ENCODE measurements around the gene CTAGE4. TPM values are rescaled to one million over a fixed set of nuclear protein-coding genes. Genes with fewer than 3 reads are reported as not detected.
"Not testable (repeated sequence)": the region's sequence is repeated elsewhere in the genome, so short reads cannot be mapped to it uniquely, and the experiment has no call there.

Gene CTAGE4
- 1 to 10 TPM; 4.4 to 8.2 TPM for total RNA-seq
- polyA plus RNA-seq, result 1 to 10 TPM in 1 of 2 donors, under 1 TPM in 1; 0.16 to 4.3 TPM
- long read RNA-seq, donor 1, partial matches to known transcripts, result 0 of 2 reads
- long read RNA-seq, donor 1, other reads (novel, unspliced or antisense), result 0 of 2 reads
- long read RNA-seq, donor 2, result 0 reads
- long read RNA-seq, donor 3, result 0 reads
- long read RNA-seq, donor 4, result 0 reads
- long read RNA-seq, donor 5, partial matches to known transcripts, result 0 of 3 reads
- long read RNA-seq, donor 5, other reads (novel, unspliced or antisense), result 0 of 3 reads

- H3K9me3 ChIP-seq (ENCODE audit: control insufficient read depth in 4 of 4, insufficient read depth in 3 of 4, low read length in 3 of 4); ATAC-seq (ENCODE audit: insufficient read depth, low FRiP score); H3K27ac ChIP-seq (ENCODE audit: low read depth in 1 of 2, low read length in 1 of 2); H3K36me3 ChIP-seq (ENCODE audit: control insufficient read depth in 4 of 4, insufficient read depth in 4 of 4, low read length in 4 of 4); DNase-seq; H3K4me3 ChIP-seq; H3K27me3 ChIP-seq (ENCODE audit: control insufficient read depth in 3 of 3, insufficient read depth in 3 of 3, low read length in 2 of 3); H3K4me1 ChIP-seq (ENCODE audit: control insufficient read depth in 5 of 5, insufficient read depth in 5 of 5, low read length in 5 of 5); H3K9ac ChIP-seq (ENCODE audit: insufficient read depth in 1 of 2, low read length in 2 of 2): not testable (repeated sequence)
- no CpG with 5 or more reads among the region's 19 CpGs for WGBS, 2 donors
These were observed at the start of gene CTAGE4 for GRCh38 chr7:144183166-144183565. CTAGE4 (plus strand) TSS chr7:144183466; CDS start chr7:144183504, 38 bp downstream.

GRCh38 chr7:144134116-144134515 is 49.1 kb upstream of the CTAGE4 start:
- Histone ChIP-seq H3K27ac (ENCODE audit: low read depth in 1 of 2, low read length in 1 of 2) (no peak overlapping the region), H3K27me3 (ENCODE audit: control insufficient read depth in 3 of 3, insufficient read depth in 3 of 3, low read length in 2 of 3) (peaks cover 0 to 7% (median 0%) of the 10 kb centered on the region in 3 donors), H3K9ac (ENCODE audit: insufficient read depth in 1 of 2, low read length in 2 of 2) (no peak overlapping the region), H3K36me3 (ENCODE audit: control insufficient read depth in 4 of 4, insufficient read depth in 4 of 4, low read length in 4 of 4) (no peaks in the 10 kb centered on the region), H3K9me3 (ENCODE audit: control insufficient read depth in 4 of 4, insufficient read depth in 3 of 4, low read length in 3 of 4) (no peaks in the 10 kb centered on the region), H3K4me1 (ENCODE audit: control insufficient read depth in 5 of 5, insufficient read depth in 5 of 5, low read length in 5 of 5) (no peaks in the 10 kb centered on the region), H3K4me3 (no peak overlapping the region)
- no peak for ATAC-seq (ENCODE audit: insufficient read depth, low FRiP score)
- 75 to 88% methylated on average over 1 of the region's 1 CpG for WGBS, 2 donors
- TF ChIP-seq CTCF (IDR thresholded peaks at IDR 0.05; ENCODE audit: control extremely low read depth, extremely low read depth), result no peak
- DNase-seq, result no peak

GRCh38 chr7:144137501-144137900 is 45.8 kb upstream of the CTAGE4 start:
- no peaks in the 10 kb centered on the region for H3K9me3 ChIP-seq (ENCODE audit: control insufficient read depth in 4 of 4, insufficient read depth in 3 of 4, low read length in 3 of 4)

GRCh38 chr7:144142187-144142586 is 41.1 kb upstream of the CTAGE4 start:
- Histone ChIP-seq H3K27ac (ENCODE audit: low read depth in 1 of 2, low read length in 1 of 2) (no peak overlapping the region), H3K4me3 (no peak overlapping the region), H3K9me3 (ENCODE audit: control insufficient read depth in 4 of 4, insufficient read depth in 3 of 4, low read length in 3 of 4) (peaks cover 0 to 8% (median 0%) of the 10 kb centered on the region in 4 donors), H3K9ac (ENCODE audit: insufficient read depth in 1 of 2, low read length in 2 of 2) (no peak overlapping the region), H3K27me3 (ENCODE audit: control insufficient read depth in 3 of 3, insufficient read depth in 3 of 3, low read length in 2 of 3) (no peaks in the 10 kb centered on the region), H3K4me1 (ENCODE audit: control insufficient read depth in 5 of 5, insufficient read depth in 5 of 5, low read length in 5 of 5) (no peaks in the 10 kb centered on the region), H3K36me3 (ENCODE audit: control insufficient read depth in 4 of 4, insufficient read depth in 4 of 4, low read length in 4 of 4) (no peaks in the 10 kb centered on the region)
- TF ChIP-seq CTCF (IDR thresholded peaks at IDR 0.05; ENCODE audit: control extremely low read depth, extremely low read depth), result no peak
- no peak for DNase-seq
- WGBS, 2 donors, result 83 to 89% methylated on average over 3 of the region's 3 CpGs
- no peak for ATAC-seq (ENCODE audit: insufficient read depth, low FRiP score)

More at GRCh38 chr7:144137501-144137900, 45.8 kb upstream of the CTAGE4 start:
- H3K4me1 ChIP-seq (ENCODE audit: control insufficient read depth in 5 of 5, insufficient read depth in 5 of 5, low read length in 5 of 5), result no peaks in the 10 kb centered on the region
- DNase-seq, result no peak
- H3K4me3 ChIP-seq, result no peak overlapping the region
- H3K27me3 ChIP-seq (ENCODE audit: control insufficient read depth in 3 of 3, insufficient read depth in 3 of 3, low read length in 2 of 3), result peaks cover 0 to 3% (median 0%) of the 10 kb centered on the region in 3 donors
- H3K27ac ChIP-seq (ENCODE audit: low read depth in 1 of 2, low read length in 1 of 2), result no peak overlapping the region
- WGBS, 2 donors, result 72 to 75% methylated on average over 1 of the region's 1 CpG
- no peak for TF ChIP-seq CTCF (IDR thresholded peaks at IDR 0.05; ENCODE audit: control extremely low read depth, extremely low read depth)
- H3K36me3 ChIP-seq (ENCODE audit: control insufficient read depth in 4 of 4, insufficient read depth in 4 of 4, low read length in 4 of 4), result no peaks in the 10 kb centered on the region
- ATAC-seq (ENCODE audit: insufficient read depth, low FRiP score), result no peak
- H3K9ac ChIP-seq (ENCODE audit: insufficient read depth in 1 of 2, low read length in 2 of 2), result no peak overlapping the region
